GM21447 (cell line): ENCODE measurements around the gene NONO.
"Not testable (repeated sequence)": the region's sequence is repeated elsewhere in the genome, so short reads cannot be mapped to it uniquely, and the experiment has no call there.

Experiments
- ATAC-seq: cut with Tn5 transposase; IDR thresholded peaks from one replicate; pipeline ENCODE4 v1.9.1; 2021; ENCODE audit not compliant: unreplicated experiment

The NONO gene

GRCh38 chrX:71283403-71284143, at the start of gene NONO:
TSS of gene NONO (plus strand) at chrX:71283635. CDS start at chrX:71290638, 7,003 bp downstream.
- peak; percentile 84 for ATAC-seq

GRCh38 chrX:71235482-71235881, 48.0 kb upstream of the NONO start:
- no peak for ATAC-seq

GRCh38 chrX:71236836-71237235, 46.6 kb upstream of the NONO start:
- ATAC-seq, result no peak

GRCh38 chrX:71239781-71240180, 43.7 kb upstream of the NONO start:
- ATAC-seq, result no peak

- no peak for ATAC-seq
Observed at GRCh38 chrX:71241301-71241700, 42.1 kb upstream of the NONO start.

- no peak for ATAC-seq
Observed at GRCh38 chrX:71244359-71245128, 38.9 kb upstream of the NONO start.

GRCh38 chrX:71245159-71245558, 38.3 kb upstream of the NONO start:
- no peak for ATAC-seq

- no peak for ATAC-seq
Observed at GRCh38 chrX:71250841-71251240, 32.6 kb upstream of the NONO start.

- no peak for ATAC-seq
Observed at GRCh38 chrX:71251466-71251973, 31.9 kb upstream of the NONO start.

- ATAC-seq, result no peak
Observed at GRCh38 chrX:71252221-71252620, 31.2 kb upstream of the NONO start.

- ATAC-seq, result no peak
Observed at GRCh38 chrX:71253253-71254091, 30.0 kb upstream of the NONO start.

GRCh38 chrX:71254092-71254963, 29.1 kb upstream of the NONO start, which contains the start of gene ZMYM3:
TSS of gene ZMYM3 (minus strand) at chrX:71254140. CDS start at chrX:71253255, 885 bp downstream.
- ATAC-seq, result peak; percentile 73

GRCh38 chrX:71256051-71256450, 27.4 kb upstream of the NONO start:
- ATAC-seq, result no peak

- no peak for ATAC-seq
Observed at GRCh38 chrX:71256856-71257255, 26.6 kb upstream of the NONO start.

GRCh38 chrX:71268624-71269023, 14.8 kb upstream of the NONO start:
- ATAC-seq, result not testable (repeated sequence)

- no peak for ATAC-seq
Observed at GRCh38 chrX:71269801-71270395, 13.5 kb upstream of the NONO start.

GRCh38 chrX:71272313-71272712, 11.1 kb upstream of the NONO start:
- not testable (repeated sequence) for ATAC-seq

GRCh38 chrX:71281300-71281699, 2.1 kb upstream of the NONO start:
- ATAC-seq, result not testable (repeated sequence)

GRCh38 chrX:71282514-71283402, 677 bp upstream of the NONO start:
- peak; percentile 45 for ATAC-seq
